Neuron (in vitro differentiated cells): ENCODE results near the gene EIF2AK2.
A peak's percentile ranks its signal among the peaks of the same experiment; 100 is the strongest.

ENCODE experiments used
- H2AFZ ChIP-seq: one replicate; pipeline ENCODE4 v1.6.1; 2013; ENCODE audit warnings: low read depth, mild to moderate bottlenecking, inconsistent platforms, low read length, moderate library complexity
- H3K27me3 ChIP-seq: one replicate; pipeline ENCODE4 v1.6.1; 2013; ENCODE audit warnings: low read length; ENCODE audit not compliant: insufficient read depth
- H3K36me3 ChIP-seq: one replicate; pipeline ENCODE4 v1.6.1; 2013; ENCODE audit warnings: low read length; ENCODE audit not compliant: insufficient read depth
- H3K4me1 ChIP-seq: one replicate; pipeline ENCODE4 v1.6.1; 2013; ENCODE audit warnings: low read length; ENCODE audit not compliant: insufficient read depth
- H3K4me3 ChIP-seq: 2 replicates; pipeline ENCODE4 v1.5.1; 2013; ENCODE audit warnings: mild to moderate bottlenecking, low read length, moderate library complexity
- H3K9me3 ChIP-seq: one replicate; pipeline ENCODE4 v1.6.1; 2013; ENCODE audit warnings: low read length

The EIF2AK2 gene

GRCh38 chr2:37190290-37190689, 33.5 kb upstream of the EIF2AK2 start:
- Histone ChIP-seq H3K4me1 (peaks cover 3% of the 10 kb centered on the region), H3K36me3 (no peaks in the 10 kb centered on the region), H3K9me3 (no peaks in the 10 kb centered on the region), H2AFZ (no peak overlapping the region), H3K27me3 (no peaks in the 10 kb centered on the region), H3K4me3 (no peak overlapping the region)

- H3K9me3 ChIP-seq = no peaks in the 10 kb centered on the region
- no peaks in the 10 kb centered on the region for H3K27me3 ChIP-seq
- no peak overlapping the region for H2AFZ ChIP-seq
- no peaks in the 10 kb centered on the region for H3K36me3 ChIP-seq
- H3K4me3 ChIP-seq = no peak overlapping the region
- H3K4me1 ChIP-seq = peaks cover 3% of the 10 kb centered on the region
Measured at GRCh38 chr2:37189452-37190153, 32.8 kb upstream of the EIF2AK2 start.

GRCh38 chr2:37188570-37188969, 31.8 kb upstream of the EIF2AK2 start, which contains the start of gene SULT6B1:
Gene SULT6B1 (minus strand): TSS chr2:37188670. CDS start chr2:37188640, 30 bp downstream.
- Histone ChIP-seq H3K9me3 (no peaks in the 10 kb centered on the region), H3K4me3 (no peak within 1 kb of the TSS), H3K27me3 (no peaks in the 10 kb centered on the region), H2AFZ (no peak within 1 kb of the TSS), H3K4me1 (peaks cover 3% of the 10 kb centered on the region), H3K36me3 (no peaks in the 10 kb centered on the region)

GRCh38 chr2:37181726-37182684, 25.2 kb upstream of the EIF2AK2 start:
- H2AFZ ChIP-seq = no peak overlapping the region
- no peaks in the 10 kb centered on the region for H3K27me3 ChIP-seq
- H3K9me3 ChIP-seq = no peaks in the 10 kb centered on the region
- H3K36me3 ChIP-seq = no peaks in the 10 kb centered on the region
- H3K4me1 ChIP-seq = no peaks in the 10 kb centered on the region
- no peak overlapping the region for H3K4me3 ChIP-seq

- Histone ChIP-seq H3K27me3 (no peaks in the 10 kb centered on the region), H3K36me3 (no peaks in the 10 kb centered on the region), H2AFZ (no peak overlapping the region), H3K4me3 (no peak overlapping the region), H3K4me1 (no peaks in the 10 kb centered on the region), H3K9me3 (no peaks in the 10 kb centered on the region)
Measured at GRCh38 chr2:37180640-37181039, 23.9 kb upstream of the EIF2AK2 start.

- no peaks in the 10 kb centered on the region for H3K4me1 ChIP-seq
- H3K27me3 ChIP-seq = no peaks in the 10 kb centered on the region
- H3K9me3 ChIP-seq = no peaks in the 10 kb centered on the region
- H2AFZ ChIP-seq = no peak overlapping the region
- H3K4me3 ChIP-seq = no peak overlapping the region
- no peaks in the 10 kb centered on the region for H3K36me3 ChIP-seq
Measured at GRCh38 chr2:37180006-37180639, 23.3 kb upstream of the EIF2AK2 start.

GRCh38 chr2:37173741-37174140, 17.0 kb upstream of the EIF2AK2 start:
- H3K36me3 ChIP-seq = no peaks in the 10 kb centered on the region
- H3K4me1 ChIP-seq = no peaks in the 10 kb centered on the region
- H3K27me3 ChIP-seq = no peaks in the 10 kb centered on the region
- H3K9me3 ChIP-seq = no peaks in the 10 kb centered on the region
- H2AFZ ChIP-seq = no peak overlapping the region
- H3K4me3 ChIP-seq = no peak overlapping the region

- Histone ChIP-seq H3K27me3 (no peaks in the 10 kb centered on the region), H3K4me1 (no peaks in the 10 kb centered on the region), H3K4me3 (no peak overlapping the region), H3K36me3 (no peaks in the 10 kb centered on the region), H3K9me3 (no peaks in the 10 kb centered on the region), H2AFZ (no peak overlapping the region)
Measured at GRCh38 chr2:37171624-37171950, 14.8 kb upstream of the EIF2AK2 start.

- Histone ChIP-seq H3K27me3 (no peaks in the 10 kb centered on the region), H3K9me3 (no peaks in the 10 kb centered on the region), H3K4me1 (no peaks in the 10 kb centered on the region), H3K36me3 (no peaks in the 10 kb centered on the region), H3K4me3 (no peak overlapping the region), H2AFZ (no peak overlapping the region)
Measured at GRCh38 chr2:37168217-37168981, 11.6 kb upstream of the EIF2AK2 start.

- no peaks in the 10 kb centered on the region for H3K27me3 ChIP-seq
- no peaks in the 10 kb centered on the region for H3K9me3 ChIP-seq
- H2AFZ ChIP-seq = no peak overlapping the region
- no peaks in the 10 kb centered on the region for H3K36me3 ChIP-seq
- H3K4me1 ChIP-seq = no peaks in the 10 kb centered on the region
- H3K4me3 ChIP-seq = no peak overlapping the region
Measured at GRCh38 chr2:37167636-37168180, 10.9 kb upstream of the EIF2AK2 start.

- Histone ChIP-seq H3K4me3 (no peak overlapping the region), H3K27me3 (no peaks in the 10 kb centered on the region), H2AFZ (no peak overlapping the region), H3K4me1 (no peaks in the 10 kb centered on the region), H3K9me3 (no peaks in the 10 kb centered on the region), H3K36me3 (no peaks in the 10 kb centered on the region)
Measured at GRCh38 chr2:37164757-37165156, 8.0 kb upstream of the EIF2AK2 start.

- Histone ChIP-seq H2AFZ (peak overlapping the region; percentile 93), H3K4me3 (peak overlapping the region; percentile 94), H3K27me3 (no peaks in the 10 kb centered on the region), H3K4me1 (peaks cover 5% of the 10 kb centered on the region), H3K36me3 (peaks cover 3% of the 10 kb centered on the region), H3K9me3 (peaks cover 6% of the 10 kb centered on the region)
Measured at GRCh38 chr2:37156071-37156856, 516 bp downstream of the EIF2AK2 start.
